HCT116 (cell line): ENCODE data around the gene PTPRC. TPM values are rescaled to one million over a fixed set of nuclear protein-coding genes. Genes with fewer than 3 reads are reported as not detected.

Source experiments
- ATAC-seq: fragments of 200-7000 bp; cut with Tn5 transposase; 2 replicates; pipeline ENCODE4 v1.9.1; 2020; ENCODE audit warnings: mild to moderate bottlenecking, moderate library complexity
- BruUV-seq: library from RNA; stranded (reverse); fragments of 400-500 nt; replicated peaks from 2 replicates; lab custom pipeline; 2021; lab: Mats Ljungman, UMichigan
- CTCF ChIA-PET: fragments of 300-600 bp; sonication (Branson Sonifier 250); formaldehyde crosslinking; loops from one replicate; lab custom pipeline; 2021; ENCODE audit warnings: antibody characterized with exemption; lab: Charles Lee
- POLR2A ChIA-PET: fragments of 300-600, 350-600 bp; sonication (Branson Sonifier 250); formaldehyde crosslinking; loops from one replicate; lab custom pipeline; 2021; ENCODE audit warnings: antibody characterized with exemption; lab: Charles Lee
- RAD21 ChIA-PET, 2 experiments: fragments of 300-600 bp; sonication (Branson Sonifier 250); formaldehyde crosslinking; loops; one replicate each; lab custom pipeline; 2023; ENCODE audit warnings: low total read pairs in 2 of 2; ENCODE audit not compliant: uncharacterized antibody in 2 of 2, unreplicated experiment in 2 of 2, low non-redundant PET in 1 of 2; lab: Charles Lee
- DNase-seq: peaks from one replicate; pipeline ENCODE4 v3.0.0-alpha.2; 2010; ENCODE audit warnings: low read depth, low spot score
- H2AFZ ChIP-seq: fragments of 200-600 bp; shearing (Covaris generic), sonication (generic); 2 replicates; pipeline ENCODE4 v1.6.1; 2017; ENCODE audit warnings: low read depth, mixed run types, mixed read lengths, antibody characterized with exemption, low read length; ENCODE audit not compliant: poor library complexity, severe bottlenecking
- H3K27ac ChIP-seq: 2 replicates; pipeline ENCODE4 v1.5.1; 2012; ENCODE audit warnings: low read depth, low read length
- H3K27me3 ChIP-seq: fragments of 200-600 bp; sonication (generic); 2 replicates; pipeline ENCODE4 v1.6.1; 2016; ENCODE audit warnings: mixed run types, low read length, mixed read lengths; ENCODE audit not compliant: insufficient read depth
- H3K36me3 ChIP-seq, 2 experiments: fragments of 200-500 bp in 1 of 2; fragments of 200-600 bp in 1 of 2; sonication (Bioruptor generic) in 1 of 2; sonication (generic) in 1 of 2; 2 replicates each; pipeline versions ENCODE4 v1.5.1 to v1.6.1; 2014 to 2016; ENCODE audit warnings: low read length in 2 of 2, inconsistent platforms in 1 of 2, mixed read lengths in 1 of 2, mixed run types in 1 of 2; ENCODE audit not compliant: insufficient read depth in 2 of 2, control insufficient read depth in 1 of 2
- H3K4me1 ChIP-seq, 2 experiments: fragments of 200-600 bp in 1 of 2; sonication (generic) in 1 of 2; 2 replicates each; pipeline versions ENCODE4 v1.5.1 to v1.6.1; 2012 to 2017; ENCODE audit warnings: low read length in 2 of 2, inconsistent platforms in 1 of 2, mild to moderate bottlenecking in 1 of 2, mixed read lengths in 1 of 2, mixed run types in 1 of 2, moderate library complexity in 1 of 2; ENCODE audit not compliant: insufficient read depth in 2 of 2, control insufficient read depth in 1 of 2
- H3K4me2 ChIP-seq: fragments of 200-600 bp; sonication (generic); 2 replicates; pipeline ENCODE4 v1.6.1; 2017; ENCODE audit warnings: mixed run types, low read length, mixed read lengths
- H3K4me3 ChIP-seq, 2 experiments: fragments of 200-600 bp in 1 of 2; sonication (generic) in 1 of 2; replicated peaks in 1 of 2; 2 replicates each; pipeline ENCODE4 v1.5.1; 2011 to 2016; ENCODE audit warnings: low read length in 2 of 2, control low read depth in 1 of 2, low read depth in 1 of 2, mild to moderate bottlenecking in 1 of 2, mixed read lengths in 1 of 2, mixed run types in 1 of 2
- H3K79me2 ChIP-seq: fragments of 200-600 bp; sonication (generic); 2 replicates; pipeline ENCODE4 v1.6.1; 2017; ENCODE audit warnings: mild to moderate bottlenecking, mixed run types, low read length, moderate library complexity, mixed read lengths; ENCODE audit not compliant: insufficient read depth
- H3K9ac ChIP-seq: fragments of 200-600 bp; sonication (generic); 2 replicates; pipeline ENCODE4 v1.6.1; 2016; ENCODE audit warnings: low read length, mixed read lengths
- H3K9me2 ChIP-seq: fragments of 200-600 bp; sonication (generic), shearing (Covaris generic); 2 replicates; pipeline ENCODE4 v1.6.1; 2017; ENCODE audit warnings: mixed run types, mild to moderate bottlenecking, moderate library complexity; ENCODE audit not compliant: insufficient read depth
- H3K9me3 ChIP-seq, 2 experiments: fragments of 200-500 bp in 1 of 2; fragments of 200-600 bp in 1 of 2; sonication (Bioruptor generic) in 1 of 2; sonication (generic) in 1 of 2; 2 replicates each; pipeline ENCODE4 v1.6.1; 2014 to 2017; ENCODE audit warnings: low read length in 2 of 2, mixed read lengths in 2 of 2, inconsistent platforms in 1 of 2, low read depth in 1 of 2, mild to moderate bottlenecking in 1 of 2, mixed run types in 1 of 2, moderate library complexity in 1 of 2; ENCODE audit not compliant: control insufficient read depth in 1 of 2, insufficient read depth in 1 of 2
- H4K20me1 ChIP-seq: fragments of 200-600 bp; sonication (generic), shearing (Covaris generic); 2 replicates; pipeline ENCODE4 v1.6.1; 2017; ENCODE audit warnings: mixed run types, mild to moderate bottlenecking, moderate library complexity; ENCODE audit not compliant: insufficient read depth
- ATF3 ChIP-seq: IDR thresholded peaks from 2 replicates; pipeline ENCODE4 v1.6.1; 2012
- CBX3 ChIP-seq: IDR thresholded peaks from 2 replicates; pipeline ENCODE4 v1.6.1; 2012; ENCODE audit warnings: low read depth
- ELF1 ChIP-seq: IDR thresholded peaks from 2 replicates; pipeline ENCODE4 v1.6.1; 2012; ENCODE audit warnings: low read depth, borderline replicate concordance
- EZH2 ChIP-seq: fragments of 200-600 bp; sonication (generic); IDR thresholded peaks from 2 replicates; pipeline ENCODE4 v1.6.1; 2017; ENCODE audit warnings: antibody characterized with exemption, mixed run types
- EZH2phosphoT487 ChIP-seq: fragments of 200-600 bp; IDR thresholded peaks from 2 replicates; pipeline ENCODE4 v1.6.1; 2018; ENCODE audit warnings: antibody characterized with exemption, borderline replicate concordance
- JUND ChIP-seq: IDR thresholded peaks from 2 replicates; pipeline ENCODE4 v1.6.1; 2012
- POLR2A ChIP-seq: IDR thresholded peaks from 2 replicates; pipeline ENCODE4 v1.7.0; 2011; ENCODE audit warnings: borderline replicate concordance; ENCODE audit not compliant: insufficient read depth, insufficient read length; ENCODE audit errors: extremely low read depth
- POLR2AphosphoS5 ChIP-seq: IDR thresholded peaks from 2 replicates; pipeline ENCODE4 v1.6.1; 2011; ENCODE audit warnings: mild to moderate bottlenecking, low read depth, low read length, moderate library complexity
- RAD21 ChIP-seq: IDR thresholded peaks from 2 replicates; pipeline ENCODE4 v1.6.1; 2012; ENCODE audit warnings: low read depth, mild to moderate bottlenecking
- SIN3A ChIP-seq: IDR thresholded peaks from 2 replicates; pipeline ENCODE4 v1.6.1; 2012; ENCODE audit warnings: low read depth
- SP1 ChIP-seq: IDR thresholded peaks from 2 replicates; pipeline ENCODE4 v1.6.1; 2012; ENCODE audit warnings: low read depth
- YY1 ChIP-seq: IDR thresholded peaks from 2 replicates; pipeline ENCODE4 v1.6.1; 2011; ENCODE audit warnings: low read length, low read depth, moderate library complexity, mild to moderate bottlenecking; ENCODE audit not compliant: insufficient replicate concordance; ENCODE audit errors: extremely low read depth
- ZFX ChIP-seq: fragments of 450-650 bp; IDR thresholded peaks from 2 replicates; pipeline ENCODE4 v1.6.1; 2017
- ZNF274 ChIP-seq: fragments of 200-500 bp; sonication (Bioruptor generic); IDR thresholded peaks from 2 replicates; pipeline ENCODE4 v1.6.1; 2014; ENCODE audit warnings: mild to moderate bottlenecking, low read depth, low read length, inconsistent platforms
- intact Hi-C: fragments of 100-400 bp; cut with micrococcal nuclease; formaldehyde crosslinking; loops from 2 replicates; pipeline ENCODE4 v1.10.0; 2022
- total RNA-seq: library from RNA; stranded (reverse); gene quantifications from one replicate; pipeline ENCODE4 v1.2.1, GENCODE V29; 2021; ENCODE audit not compliant: unreplicated experiment

The PTPRC gene
- total RNA-seq, 1 experiment from 2014 or later = 1.2 TPM

GRCh38 chr1:198633675-198634121 is 5.1 kb upstream of the PTPRC start:
- H3K4me1 ChIP-seq = no peaks in the 10 kb centered on the region
- H3K9me2 ChIP-seq = no peaks in the 10 kb centered on the region
- no peak for ATAC-seq
- ChIA-PET RAD21 (no interaction called here), CTCF (no interaction called here), POLR2A (no interaction called here)
- no peaks in the 10 kb centered on the region for H3K79me2 ChIP-seq
- H3K27me3 ChIP-seq = no peaks in the 10 kb centered on the region
- H2AFZ ChIP-seq = no peak overlapping the region
- no peak for DNase-seq
- H3K9ac ChIP-seq = no peak overlapping the region
- BruUV-seq = no TSS peak
- TF ChIP-seq CBX3 = no peak
- no peak for TF ChIP-seq ZFX
- no peak for TF ChIP-seq ATF3
- TF ChIP-seq POLR2A = no peak
- no peak for TF ChIP-seq ZNF274
- TF ChIP-seq RAD21 = no peak
- no peak for TF ChIP-seq SP1
- no peak for TF ChIP-seq YY1
- TF ChIP-seq EZH2phosphoT487 = no peak
- TF ChIP-seq JUND = no peak
- TF ChIP-seq EZH2 = no peak
- no peak for TF ChIP-seq ELF1
- no peak overlapping the region for H3K4me3 ChIP-seq
- intact Hi-C loops = no loop called here
- no peaks in the 10 kb centered on the region for H3K36me3 ChIP-seq
- no peak overlapping the region for H3K27ac ChIP-seq
- no peak overlapping the region for H3K4me2 ChIP-seq
- no peaks in the 10 kb centered on the region for H3K9me3 ChIP-seq
- H4K20me1 ChIP-seq = no peaks in the 10 kb centered on the region

- RAD21 ChIA-PET = no interaction called here
- ATAC-seq = no peak
Measured at GRCh38 chr1:198635964-198636363, 2.9 kb upstream of the PTPRC start.

More at GRCh38 chr1:198635964-198636363, 2.9 kb upstream of the PTPRC start:
- H3K36me3 ChIP-seq = no peaks in the 10 kb centered on the region
- ChIA-PET POLR2A (no interaction called here), CTCF (no interaction called here)
- DNase-seq = no peak
- no peaks in the 10 kb centered on the region for H3K9me3 ChIP-seq
- no peaks in the 10 kb centered on the region for H3K27me3 ChIP-seq
- no peak overlapping the region for H3K9ac ChIP-seq
- no peak overlapping the region for H3K4me2 ChIP-seq
- H4K20me1 ChIP-seq = no peaks in the 10 kb centered on the region
- intact Hi-C loops = no loop called here
- no peak overlapping the region for H3K4me3 ChIP-seq
- no peak overlapping the region for H2AFZ ChIP-seq
- no peaks in the 10 kb centered on the region for H3K9me2 ChIP-seq
- no peaks in the 10 kb centered on the region for H3K4me1 ChIP-seq
- H3K27ac ChIP-seq = no peak overlapping the region
- no peak for TF ChIP-seq SIN3A
- TF ChIP-seq ATF3 = no peak
- TF ChIP-seq ZNF274 = no peak
- TF ChIP-seq ZFX = no peak
- TF ChIP-seq POLR2AphosphoS5 = no peak
- TF ChIP-seq CBX3 = no peak
- no peak for TF ChIP-seq YY1
- TF ChIP-seq, all 23 proteins: peak for 0
- BruUV-seq = no TSS peak
- H3K79me2 ChIP-seq = no peaks in the 10 kb centered on the region
